GM12872 (cell line): ENCODE data around the gene TET2.

Source experiments
- TF ChIP-seq, protein P1 (sequence below): IDR thresholded peaks from 3 replicates; pipeline ENCODE4 v1.5.1; 2011; ENCODE audit warnings: low read depth, mild to moderate bottlenecking, low read length, moderate library complexity; ENCODE audit not compliant: insufficient read depth

Gene TET2

DNA sequence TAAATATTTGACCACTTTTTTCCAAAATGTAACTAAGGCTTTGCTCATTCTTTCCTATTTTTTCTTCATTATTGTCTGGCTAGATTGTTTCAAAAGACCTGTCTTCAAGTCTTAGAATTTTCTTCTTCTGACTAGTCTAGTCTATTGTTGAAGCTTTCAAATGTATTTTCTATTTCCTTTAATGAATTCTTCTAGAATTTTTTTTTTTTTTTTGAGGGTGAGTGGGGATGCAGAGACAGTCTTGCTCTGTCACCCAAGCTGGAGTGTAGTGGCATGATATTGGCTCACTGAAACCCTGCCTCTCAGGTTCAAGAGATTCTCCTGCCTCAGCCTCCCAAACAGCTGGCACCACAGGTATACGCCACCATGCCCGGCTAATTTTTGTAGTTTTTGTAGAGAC lies 141.4 kb downstream of the TET2 start:
- TF ChIP-seq, protein P1, sequence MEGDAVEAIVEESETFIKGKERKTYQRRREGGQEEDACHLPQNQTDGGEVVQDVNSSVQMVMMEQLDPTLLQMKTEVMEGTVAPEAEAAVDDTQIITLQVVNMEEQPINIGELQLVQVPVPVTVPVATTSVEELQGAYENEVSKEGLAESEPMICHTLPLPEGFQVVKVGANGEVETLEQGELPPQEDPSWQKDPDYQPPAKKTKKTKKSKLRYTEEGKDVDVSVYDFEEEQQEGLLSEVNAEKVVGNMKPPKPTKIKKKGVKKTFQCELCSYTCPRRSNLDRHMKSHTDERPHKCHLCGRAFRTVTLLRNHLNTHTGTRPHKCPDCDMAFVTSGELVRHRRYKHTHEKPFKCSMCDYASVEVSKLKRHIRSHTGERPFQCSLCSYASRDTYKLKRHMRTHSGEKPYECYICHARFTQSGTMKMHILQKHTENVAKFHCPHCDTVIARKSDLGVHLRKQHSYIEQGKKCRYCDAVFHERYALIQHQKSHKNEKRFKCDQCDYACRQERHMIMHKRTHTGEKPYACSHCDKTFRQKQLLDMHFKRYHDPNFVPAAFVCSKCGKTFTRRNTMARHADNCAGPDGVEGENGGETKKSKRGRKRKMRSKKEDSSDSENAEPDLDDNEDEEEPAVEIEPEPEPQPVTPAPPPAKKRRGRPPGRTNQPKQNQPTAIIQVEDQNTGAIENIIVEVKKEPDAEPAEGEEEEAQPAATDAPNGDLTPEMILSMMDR, result no peak

DNA sequence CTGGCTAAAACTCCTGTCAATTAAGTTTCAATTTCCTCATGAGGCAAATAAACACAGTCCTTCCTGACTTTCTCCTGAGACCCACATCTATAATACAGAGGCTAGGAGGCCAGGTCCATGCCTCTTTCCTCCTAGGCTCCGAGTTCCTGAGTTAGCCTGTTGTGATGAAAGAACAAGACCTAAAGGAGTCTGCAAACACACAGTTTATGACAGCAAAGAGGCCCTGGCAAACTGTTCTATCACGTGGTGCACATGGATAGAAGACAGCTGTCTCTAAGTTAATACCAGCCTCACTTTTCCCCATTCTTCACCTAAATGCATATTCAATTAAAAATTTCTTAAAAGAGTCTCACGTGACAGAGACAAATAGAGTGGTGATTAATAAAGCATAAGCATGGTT lies 145.2 kb downstream of the TET2 start:
- TF ChIP-seq, protein P1, result no peak

GRCh38 chr4:105293360-105293759 lies 146.7 kb downstream of the TET2 start:
- TF ChIP-seq, protein P1, result no peak

GRCh38 chr4:105296672-105297071 lies 150.0 kb downstream of the TET2 start:
- TF ChIP-seq, protein P1, result no peak

GRCh38 chr4:105304085-105304484 lies 157.4 kb downstream of the TET2 start:
- TF ChIP-seq, protein P1, result no peak

GRCh38 chr4:105305019-105305836 lies 158.6 kb downstream of the TET2 start:
- TF ChIP-seq, protein P1, result no peak

GRCh38 chr4:105306158-105306781 lies 159.6 kb downstream of the TET2 start:
- TF ChIP-seq, protein P1, result no peak
